Measurements from ENCODE around the gene FMN1. TPM values are rescaled to one million over a fixed set of nuclear protein-coding genes. Genes with fewer than 3 reads are reported as not detected.

The FMN1 gene
- total RNA-seq, 1 experiment from 2014 or later, result 4.5 TPM

GRCh38 chr15:33131552-33132232 lies 62.8 kb downstream of the FMN1 start:
- Mint-ChIP-seq H3K4me3 (no peak overlapping the region), H3K27ac (no peak overlapping the region), H3K36me3 (peaks cover 12% of the 10 kb centered on the region), H3K27me3 (ENCODE audit: low read depth) (peaks cover 3% of the 10 kb centered on the region; the same call in 1 of the 2 replicates), H3K9me3 (peaks cover 12% of the 10 kb centered on the region), H3K4me1 (peaks cover 18% of the 10 kb centered on the region)
- ChIA-PET CTCF (interaction anchor here (0.6 to 2.8 kb wide), 22 partner anchors 9 to 606 kb away, joined by 3 to 27 read pairs (median 4); partner anchors contain the start of gene FMN1), POLR2A (no interaction called here)
- no peak for TF ChIP-seq ERG (CRISPR knock-in tag; IDR thresholded peaks at IDR 0.05)
- no peak for TF ChIP-seq ZNF416 (CRISPR knock-in tag; IDR thresholded peaks at IDR 0.05)
- TF ChIP-seq CBFB (CRISPR knock-in tag; IDR thresholded peaks at IDR 0.05; ENCODE audit: low read depth), result no peak
- no peak for TF ChIP-seq ZBTB21 (CRISPR knock-in tag; IDR thresholded peaks at IDR 0.05; ENCODE audit: borderline replicate concordance)
- no peak for TF ChIP-seq HMGXB4 (CRISPR knock-in tag; IDR thresholded peaks at IDR 0.05)
- no peak for TF ChIP-seq PRDM15 (CRISPR knock-in tag; IDR thresholded peaks at IDR 0.05)
- no peak for TF ChIP-seq FOXK1 (CRISPR knock-in tag; IDR thresholded peaks at IDR 0.05)
- TF ChIP-seq CTCF (IDR thresholded peaks at IDR 0.05), result no peak
- DNase-seq (ENCODE audit: low spot score) (no peak), ATAC-seq (no peak)

- Mint-ChIP-seq H3K27me3 (ENCODE audit: low read depth) (peaks cover 3% of the 10 kb centered on the region; the same call in 1 of the 2 replicates), H3K4me3 (no peak overlapping the region), H3K36me3 (peaks cover 12% of the 10 kb centered on the region), H3K27ac (no peak overlapping the region), H3K9me3 (peaks cover 12% of the 10 kb centered on the region), H3K4me1 (peaks cover 22% of the 10 kb centered on the region)
- ChIA-PET CTCF (no interaction called here), POLR2A (no interaction called here)
- DNase-seq (ENCODE audit: low spot score) (no peak), ATAC-seq (peak; percentile 89)
- TF ChIP-seq PRDM15 (CRISPR knock-in tag; IDR thresholded peaks at IDR 0.05) (peak; percentile 71), NR3C1 (CRISPR knock-in tag; conservative IDR thresholded peaks at IDR 0.05; ENCODE audit: low read depth) (no peak), ETV6 (CRISPR knock-in tag; IDR thresholded peaks at IDR 0.05) (peak; percentile 65; the same call in 1 of the 2 replicates), ZNF532 (CRISPR knock-in tag; IDR thresholded peaks at IDR 0.05; ENCODE audit: borderline replicate concordance) (no peak), ELF4 (CRISPR knock-in tag; IDR thresholded peaks at IDR 0.05; ENCODE audit: low read depth) (no peak), MAX (CRISPR knock-in tag; IDR thresholded peaks at IDR 0.05) (peak; percentile 31; the same call in 1 of the 2 replicates)
Observed at GRCh38 chr15:33126559-33127290, 67.8 kb downstream of the FMN1 start.
